ENCODE data around the gene HIVEP3.

- TF ChIP-seq EZH2 (IDR thresholded peaks at IDR 0.05) (no peak), POLR2AphosphoS5 (IDR thresholded peaks at IDR 0.05; ENCODE audit: borderline replicate concordance, low read depth, low read length) (no peak)
These were observed 440.5 kb downstream of the HIVEP3 start for GRCh38 chr1:41478118-41478748.
